ENCODE measurements around the gene PFKP.

DNA sequence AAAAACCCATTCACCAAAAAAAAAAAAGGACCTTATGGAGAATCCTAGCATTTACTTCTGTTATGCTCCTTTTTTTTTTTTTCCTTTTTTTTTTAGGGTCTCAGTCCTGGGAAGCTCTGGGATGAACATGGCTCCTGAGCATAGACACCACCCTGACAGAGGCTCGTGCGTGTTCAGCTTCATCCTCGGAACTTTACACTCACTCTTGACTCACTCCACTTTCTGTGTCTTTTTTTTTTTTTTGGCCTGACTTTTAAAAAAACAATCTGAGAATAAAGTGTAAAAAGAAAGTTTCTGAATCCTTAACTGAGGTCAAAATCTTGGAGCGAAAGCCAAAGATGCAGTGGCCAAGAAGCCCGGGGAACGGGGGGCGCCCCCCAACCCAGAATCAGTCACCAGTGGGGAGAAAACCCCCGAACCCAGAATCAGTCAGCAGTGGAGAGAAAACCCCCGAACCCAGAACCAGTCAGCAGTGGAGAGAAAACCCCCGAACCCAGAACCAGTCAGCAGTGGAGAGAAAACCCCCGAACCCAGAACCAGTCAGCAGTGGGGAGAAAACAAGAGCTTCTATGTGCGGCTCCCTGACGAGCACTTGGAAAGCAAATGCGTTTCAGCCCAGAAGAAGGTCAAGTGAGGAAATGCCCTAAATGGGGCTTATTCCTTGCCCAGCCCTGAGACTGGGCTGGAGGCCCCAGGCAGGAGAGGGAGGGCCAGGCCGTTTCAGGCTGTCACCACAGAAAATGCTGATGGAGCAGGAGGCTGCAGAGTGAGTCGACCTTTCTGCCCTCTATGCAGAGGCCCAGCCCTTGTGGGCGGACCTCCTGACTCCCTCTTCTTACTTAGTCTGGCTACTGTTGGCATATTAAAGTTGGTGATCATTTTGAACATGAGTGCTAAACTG is 19.0 kb upstream of the PFKP start:
- TF ChIP-seq POLR2AphosphoS5 (IDR thresholded peaks at IDR 0.05) = peak; percentile 54
- no peak for TF ChIP-seq POLR2A (IDR thresholded peaks at IDR 0.05)
- TF ChIP-seq, protein P1, sequence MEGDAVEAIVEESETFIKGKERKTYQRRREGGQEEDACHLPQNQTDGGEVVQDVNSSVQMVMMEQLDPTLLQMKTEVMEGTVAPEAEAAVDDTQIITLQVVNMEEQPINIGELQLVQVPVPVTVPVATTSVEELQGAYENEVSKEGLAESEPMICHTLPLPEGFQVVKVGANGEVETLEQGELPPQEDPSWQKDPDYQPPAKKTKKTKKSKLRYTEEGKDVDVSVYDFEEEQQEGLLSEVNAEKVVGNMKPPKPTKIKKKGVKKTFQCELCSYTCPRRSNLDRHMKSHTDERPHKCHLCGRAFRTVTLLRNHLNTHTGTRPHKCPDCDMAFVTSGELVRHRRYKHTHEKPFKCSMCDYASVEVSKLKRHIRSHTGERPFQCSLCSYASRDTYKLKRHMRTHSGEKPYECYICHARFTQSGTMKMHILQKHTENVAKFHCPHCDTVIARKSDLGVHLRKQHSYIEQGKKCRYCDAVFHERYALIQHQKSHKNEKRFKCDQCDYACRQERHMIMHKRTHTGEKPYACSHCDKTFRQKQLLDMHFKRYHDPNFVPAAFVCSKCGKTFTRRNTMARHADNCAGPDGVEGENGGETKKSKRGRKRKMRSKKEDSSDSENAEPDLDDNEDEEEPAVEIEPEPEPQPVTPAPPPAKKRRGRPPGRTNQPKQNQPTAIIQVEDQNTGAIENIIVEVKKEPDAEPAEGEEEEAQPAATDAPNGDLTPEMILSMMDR (IDR thresholded peaks at IDR 0.05) = no peak
- TF ChIP-seq EP300 (IDR thresholded peaks at IDR 0.05) = no peak
